HepG2 (cell line): ENCODE measurements around the gene CTRB2. TPM values are rescaled to one million over a fixed set of nuclear protein-coding genes. Genes with fewer than 3 reads are reported as not detected.
A peak's percentile ranks its signal among the peaks of the same experiment; 100 is the strongest.

ENCODE experiments used
- CHD2 ChIP-seq: IDR thresholded peaks from 2 replicates; pipeline ENCODE4 v1.6.1; 2011; ENCODE audit warnings: low read depth, low read length, improper control_type of control experiment
- EED ChIP-seq: sonication (generic); formaldehyde crosslinking; IDR thresholded peaks from 2 replicates; pipeline ENCODE4 v1.5.0; 2020; ENCODE audit warnings: mild to moderate bottlenecking, missing genetic modification reagents
- EP300 ChIP-seq, 3 experiments: sonication (generic) in 1 of 3; formaldehyde crosslinking in 1 of 3; IDR thresholded peaks; 2 replicates each; pipeline versions ENCODE4 v1.5.1 to v1.6.1; 2011 to 2020; ENCODE audit warnings: low read depth in 2 of 3, low read length in 2 of 3, borderline replicate concordance in 1 of 3, improper control_type of control experiment in 1 of 3, mild to moderate bottlenecking in 1 of 3, missing genetic modification reagents in 1 of 3, moderate library complexity in 1 of 3
- EZH2 ChIP-seq: conservative IDR thresholded peaks from 2 replicates; pipeline ENCODE4 v1.6.1; 2012; ENCODE audit warnings: mild to moderate bottlenecking, low read depth, low read length, moderate library complexity
- FOXC1 ChIP-seq: sonication (generic); formaldehyde crosslinking; IDR thresholded peaks from 2 replicates; pipeline ENCODE4 v1.8.0; 2022; ENCODE audit warnings: mild to moderate bottlenecking, missing genetic modification reagents, borderline replicate concordance
- GABPA ChIP-seq, 2 experiments: IDR thresholded peaks; 2 replicates each; pipeline ENCODE4 v1.6.1; 2011 to 2016; ENCODE audit warnings: low read depth in 2 of 2, low read length in 1 of 2, missing biosample characterization in 1 of 2, missing genetic modification characterization in 1 of 2
- HDAC2 ChIP-seq: sonication (generic); formaldehyde crosslinking; IDR thresholded peaks from 2 replicates; pipeline ENCODE4 v1.4.0; 2020; ENCODE audit warnings: missing genetic modification reagents
- HNRNPH1 ChIP-seq: fragments of 200-400 bp; formaldehyde crosslinking; optimal IDR thresholded peaks from 2 replicates; pipeline ENCODE3; 2017; ENCODE audit warnings: mild to moderate bottlenecking, low read depth, low read length
- KLF16 ChIP-seq, 2 experiments: sonication (generic) in 1 of 2; formaldehyde crosslinking in 1 of 2; IDR thresholded peaks; 2 replicates each; pipeline versions ENCODE4 v1.6.1 to v1.8.0; 2016 to 2023; ENCODE audit warnings: missing genetic modification reagents in 2 of 2, missing compliant biosample characterization in 1 of 2
- MBD4 ChIP-seq: IDR thresholded peaks from 2 replicates; pipeline ENCODE4 v1.6.1; 2012; ENCODE audit warnings: low read length, inconsistent platforms, borderline replicate concordance
- NBN ChIP-seq: fragments of 450-650 bp; conservative IDR thresholded peaks from 2 replicates; pipeline ENCODE4 v1.6.1; 2017
- PITX1 ChIP-seq: sonication (generic); formaldehyde crosslinking; IDR thresholded peaks from 2 replicates; pipeline ENCODE4 v1.5.1; 2020; ENCODE audit warnings: mild to moderate bottlenecking, missing genetic modification reagents
- REPIN1 ChIP-seq: sonication (generic); formaldehyde crosslinking; IDR thresholded peaks from 2 replicates; pipeline ENCODE4 v1.8.0; 2022; ENCODE audit warnings: missing genetic modification reagents, low read depth, mild to moderate bottlenecking, borderline replicate concordance
- SAP130 ChIP-seq: IDR thresholded peaks from 2 replicates; pipeline ENCODE4 v1.6.1; 2016; ENCODE audit warnings: low read depth
- SIN3A ChIP-seq: IDR thresholded peaks from 2 replicates; pipeline ENCODE4 v1.6.1; 2011; ENCODE audit warnings: low read depth, mild to moderate bottlenecking, control low read depth, low read length, borderline replicate concordance
- SNAI1 ChIP-seq: sonication (generic); formaldehyde crosslinking; IDR thresholded peaks from 2 replicates; pipeline ENCODE4 v1.5.0; 2020; ENCODE audit warnings: mild to moderate bottlenecking, missing genetic modification reagents, borderline replicate concordance
- SOX6 ChIP-seq, 2 experiments: fragments of 450-650 bp in 1 of 2; sonication (generic) in 1 of 2; formaldehyde crosslinking in 1 of 2; IDR thresholded peaks; 2 replicates each; pipeline versions ENCODE4 v1.4.0 to v1.6.1; 2017 to 2020; ENCODE audit warnings: antibody characterized with exemption in 1 of 2, mild to moderate bottlenecking in 1 of 2, missing genetic modification reagents in 1 of 2
- ZMYM2 ChIP-seq: sonication (generic); formaldehyde crosslinking; IDR thresholded peaks from 2 replicates; pipeline ENCODE4 v1.8.0; 2022; ENCODE audit warnings: mild to moderate bottlenecking, missing genetic modification reagents
- ZNF232 ChIP-seq: sonication (generic); formaldehyde crosslinking; IDR thresholded peaks from 2 replicates; pipeline ENCODE4 v1.4.0; 2020; ENCODE audit warnings: missing genetic modification reagents, borderline replicate concordance
- ZNF605 ChIP-seq: sonication (generic); formaldehyde crosslinking; IDR thresholded peaks from 2 replicates; pipeline ENCODE4 v1.8.0; 2022; ENCODE audit warnings: mild to moderate bottlenecking, missing genetic modification reagents
- ZNF713 ChIP-seq: sonication (generic); formaldehyde crosslinking; IDR thresholded peaks from 2 replicates; pipeline ENCODE4 v1.4.0; 2020; ENCODE audit warnings: mild to moderate bottlenecking, missing genetic modification reagents
- ZNF790 ChIP-seq: sonication (generic); formaldehyde crosslinking; IDR thresholded peaks from 2 replicates; pipeline ENCODE4 v1.8.0; 2022; ENCODE audit warnings: missing genetic modification reagents, mild to moderate bottlenecking, borderline replicate concordance
- polyA plus RNA-seq, 8 experiments: library from polyadenylated mRNA; depleted of rRNA in 3 of 8; stranded (reverse) in 7 of 8; unstranded in 1 of 8; fragments of >200 nt; fragmentation: Illumina TruSeq in 4 of 8; extraction: Trizol in 4 of 8; gene quantifications; 2 replicates each; pipeline versions ENCODE4 v1.2.1 to v1.2.3, GENCODE V29; 2011 to 2016; ENCODE audit warnings: low read depth in 4 of 8, missing spikeins in 1 of 8, mixed read lengths in 1 of 8; ENCODE audit not compliant: insufficient read depth in 1 of 8
- total RNA-seq, 5 experiments: library from RNA; depleted of rRNA; stranded (reverse); fragments of >200 nt; fragmentation: Illumina TruSeq; extraction: Trizol; gene quantifications; 2 replicates each; pipeline ENCODE4 v1.2.3, GENCODE V29; 2016; ENCODE audit warnings: low read depth in 1 of 5
- TF ChIP-seq, protein P1 (sequence below): sonication (generic); formaldehyde crosslinking; IDR thresholded peaks from 2 replicates; pipeline ENCODE4 v1.4.0; 2020; ENCODE audit warnings: missing genetic modification reagents
- TF ChIP-seq, protein P2 (sequence below), 2 experiments: sonication (generic) in 1 of 2; formaldehyde crosslinking in 1 of 2; IDR thresholded peaks; 2 replicates each; pipeline versions ENCODE4 v1.4.0 to v1.6.1; 2018 to 2020; ENCODE audit warnings: missing genetic modification reagents in 2 of 2, borderline replicate concordance in 1 of 2, low read depth in 1 of 2, mild to moderate bottlenecking in 1 of 2, missing biosample characterization in 1 of 2
- TF ChIP-seq, protein P3 (sequence below): IDR thresholded peaks from 2 replicates; pipeline ENCODE4 v1.6.1; 2016; ENCODE audit warnings: low read depth, borderline replicate concordance

Gene CTRB2
- total and polyA plus RNA-seq, 2 of the 13 experiments (the other 11 are each of a cell fraction or from before 2014, with no cell fraction given): 0.13 TPM; not detected in 1

DNA sequence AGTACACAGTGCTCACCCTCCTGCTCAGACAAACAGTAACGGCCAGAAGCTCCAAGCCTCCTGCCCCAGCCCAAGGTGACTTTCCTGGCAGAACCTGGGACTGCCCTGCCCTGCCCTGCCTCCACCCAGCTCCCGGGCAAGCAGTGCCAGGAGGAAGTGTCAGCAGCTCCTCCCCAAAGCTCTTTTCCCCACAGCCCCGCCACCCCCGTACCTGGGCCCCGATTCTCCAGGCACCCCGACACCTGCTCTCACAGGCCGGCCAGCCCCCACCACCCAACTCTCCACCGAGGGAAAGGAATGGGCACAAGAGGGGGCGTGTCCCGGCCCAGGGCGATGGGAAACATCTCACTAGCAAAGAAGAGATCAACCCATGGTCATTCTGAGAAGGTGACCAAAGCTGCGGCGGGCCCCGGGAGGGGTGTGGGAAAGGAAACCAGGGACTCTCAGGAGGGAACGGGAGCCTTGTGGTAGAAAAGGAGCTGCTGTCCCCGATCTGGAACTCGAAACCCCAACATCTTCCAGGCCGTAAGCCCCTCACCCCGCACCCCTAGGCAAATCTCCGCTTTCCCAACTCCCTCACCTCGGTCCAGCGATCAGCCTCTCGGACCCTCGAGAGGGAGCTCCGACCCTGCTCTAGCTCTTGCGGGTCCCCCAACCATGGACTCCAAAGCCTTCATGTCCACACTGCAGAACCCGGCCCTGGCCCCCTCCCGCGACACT, 43.3 kb upstream of the CTRB2 start (continued):
- TF ChIP-seq EED (CRISPR knock-in tag) (no peak), FOXC1 (CRISPR knock-in tag) (no peak), SOX6 (IDR thresholded peaks at IDR 0.05) (no peak), SOX6 (CRISPR knock-in tag; IDR thresholded peaks at IDR 0.05) (peak; percentile 1; the same call in 1 of the 2 replicates), PITX1 (CRISPR knock-in tag) (peak; percentile 34; the same call in 1 of the 2 replicates), REPIN1 (no peak), ZNF790 (no peak), EZH2 (no peak), MBD4 (no peak), EP300 (IDR thresholded peaks at IDR 0.05; ENCODE audit: low read depth in 2 of 2, low read length in 2 of 2) (no peak; a peak in 1 of 4 replicates), EP300 (CRISPR knock-in tag; IDR thresholded peaks at IDR 0.05; ENCODE audit: borderline replicate concordance) (no peak), GABPA (IDR thresholded peaks at IDR 0.05; ENCODE audit: low read depth, low read length) (no peak), GABPA (CRISPR knock-in tag; IDR thresholded peaks at IDR 0.05; ENCODE audit: low read depth) (no peak), HDAC2 (CRISPR knock-in tag) (0 out of 2 replicates have a peak, but pooled peaks have one; percentile 44), CHD2 (peak; percentile 23), NBN (no peak), ZMYM2 (CRISPR knock-in tag) (peak; percentile 60; the same call in 1 of the 2 replicates), SNAI1 (no peak), ZNF232 (peak; percentile 78; the same call in 1 of the 2 replicates), ZNF713 (no peak; the same call in 1 of the 2 replicates), SIN3A (peak; percentile 81; the same call in 1 of the 2 replicates), KLF16 (CRISPR knock-in tag; IDR thresholded peaks at IDR 0.05) (peak in 1 of 2 experiments; percentile 64; a peak in 2 of 4 replicates), ZNF605 (CRISPR knock-in tag) (peak; percentile 90), HNRNPH1 (peak; percentile 57), SAP130 (no peak; the same call in none of the 2 replicates)
- TF ChIP-seq, protein P1, sequence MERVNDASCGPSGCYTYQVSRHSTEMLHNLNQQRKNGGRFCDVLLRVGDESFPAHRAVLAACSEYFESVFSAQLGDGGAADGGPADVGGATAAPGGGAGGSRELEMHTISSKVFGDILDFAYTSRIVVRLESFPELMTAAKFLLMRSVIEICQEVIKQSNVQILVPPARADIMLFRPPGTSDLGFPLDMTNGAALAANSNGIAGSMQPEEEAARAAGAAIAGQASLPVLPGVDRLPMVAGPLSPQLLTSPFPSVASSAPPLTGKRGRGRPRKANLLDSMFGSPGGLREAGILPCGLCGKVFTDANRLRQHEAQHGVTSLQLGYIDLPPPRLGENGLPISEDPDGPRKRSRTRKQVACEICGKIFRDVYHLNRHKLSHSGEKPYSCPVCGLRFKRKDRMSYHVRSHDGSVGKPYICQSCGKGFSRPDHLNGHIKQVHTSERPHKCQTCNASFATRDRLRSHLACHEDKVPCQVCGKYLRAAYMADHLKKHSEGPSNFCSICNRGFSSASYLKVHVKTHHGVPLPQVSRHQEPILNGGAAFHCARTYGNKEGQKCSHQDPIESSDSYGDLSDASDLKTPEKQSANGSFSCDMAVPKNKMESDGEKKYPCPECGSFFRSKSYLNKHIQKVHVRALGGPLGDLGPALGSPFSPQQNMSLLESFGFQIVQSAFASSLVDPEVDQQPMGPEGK (CRISPR knock-in tag): peak; percentile 13; the same call in 1 of the 2 replicates
- TF ChIP-seq, protein P2, sequence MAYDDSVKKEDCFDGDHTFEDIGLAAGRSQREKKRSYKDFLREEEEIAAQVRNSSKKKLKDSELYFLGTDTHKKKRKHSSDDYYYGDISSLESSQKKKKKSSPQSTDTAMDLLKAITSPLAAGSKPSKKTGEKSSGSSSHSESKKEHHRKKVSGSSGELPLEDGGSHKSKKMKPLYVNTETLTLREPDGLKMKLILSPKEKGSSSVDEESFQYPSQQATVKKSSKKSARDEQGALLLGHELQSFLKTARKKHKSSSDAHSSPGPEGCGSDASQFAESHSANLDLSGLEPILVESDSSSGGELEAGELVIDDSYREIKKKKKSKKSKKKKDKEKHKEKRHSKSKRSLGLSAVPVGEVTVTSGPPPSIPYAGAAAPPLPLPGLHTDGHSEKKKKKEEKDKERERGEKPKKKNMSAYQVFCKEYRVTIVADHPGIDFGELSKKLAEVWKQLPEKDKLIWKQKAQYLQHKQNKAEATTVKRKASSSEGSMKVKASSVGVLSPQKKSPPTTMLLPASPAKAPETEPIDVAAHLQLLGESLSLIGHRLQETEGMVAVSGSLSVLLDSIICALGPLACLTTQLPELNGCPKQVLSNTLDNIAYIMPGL (CRISPR knock-in tag; IDR thresholded peaks at IDR 0.05; ENCODE audit: borderline replicate concordance in 1 of 2, low read depth in 1 of 2): peak in 1 of 2 experiments; percentile 19; a peak in 1 of 4 replicates
- TF ChIP-seq, protein P3, sequence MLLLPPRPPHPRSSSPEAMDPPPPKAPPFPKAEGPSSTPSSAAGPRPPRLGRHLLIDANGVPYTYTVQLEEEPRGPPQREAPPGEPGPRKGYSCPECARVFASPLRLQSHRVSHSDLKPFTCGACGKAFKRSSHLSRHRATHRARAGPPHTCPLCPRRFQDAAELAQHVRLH (CRISPR knock-in tag): 0 out of 2 replicates have a peak, but pooled peaks have one; percentile 32
